ENCODE measurements around the gene INPP5E. TPM values are rescaled to one million over a fixed set of nuclear protein-coding genes. Genes with fewer than 3 reads are reported as not detected.

INPP5E gene
- total RNA-seq, 2 experiments from 2014 or later: 17.2 to 19.4 TPM

DNA sequence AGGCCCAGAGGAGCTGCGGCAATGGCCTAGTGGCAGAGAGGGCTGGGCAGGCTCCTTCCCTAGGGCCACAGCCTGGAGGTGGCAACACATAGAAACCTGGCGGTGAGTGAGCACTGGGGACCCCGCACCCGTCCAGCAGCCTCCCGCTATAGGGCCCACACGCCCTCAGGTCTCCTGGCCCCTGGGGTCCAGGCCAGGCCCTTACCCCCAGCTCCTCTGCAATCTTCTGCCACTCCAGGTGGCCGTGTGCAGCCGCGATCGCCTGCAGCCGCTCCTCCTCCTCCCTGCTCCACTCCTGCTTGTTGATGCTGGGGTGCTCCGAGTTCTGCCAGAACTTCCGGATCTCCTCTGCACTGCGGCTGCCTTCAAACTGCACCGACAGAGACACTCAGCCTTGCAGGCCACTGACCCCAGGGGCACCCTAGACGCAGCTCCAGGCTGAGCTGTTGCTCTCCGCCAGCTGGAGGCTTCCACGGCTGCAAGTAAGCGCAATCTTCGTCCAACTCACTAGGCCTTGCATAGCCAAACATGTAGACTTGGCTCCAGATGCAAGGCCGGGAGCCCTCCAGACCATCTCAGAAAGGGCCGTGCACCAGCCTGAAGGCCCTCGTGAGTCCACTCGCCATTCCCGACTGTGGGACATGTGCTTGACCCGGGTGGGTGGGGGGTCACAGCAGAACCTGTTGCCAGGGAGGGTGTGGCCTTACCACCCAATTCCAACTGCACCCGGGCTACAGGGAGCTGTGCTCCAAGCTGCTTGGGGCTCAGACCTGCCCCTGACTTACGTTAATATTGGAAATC, 47.7 kb downstream of the INPP5E start:
- CTCF ChIA-PET: no interaction called here
- TF ChIP-seq, protein P1, sequence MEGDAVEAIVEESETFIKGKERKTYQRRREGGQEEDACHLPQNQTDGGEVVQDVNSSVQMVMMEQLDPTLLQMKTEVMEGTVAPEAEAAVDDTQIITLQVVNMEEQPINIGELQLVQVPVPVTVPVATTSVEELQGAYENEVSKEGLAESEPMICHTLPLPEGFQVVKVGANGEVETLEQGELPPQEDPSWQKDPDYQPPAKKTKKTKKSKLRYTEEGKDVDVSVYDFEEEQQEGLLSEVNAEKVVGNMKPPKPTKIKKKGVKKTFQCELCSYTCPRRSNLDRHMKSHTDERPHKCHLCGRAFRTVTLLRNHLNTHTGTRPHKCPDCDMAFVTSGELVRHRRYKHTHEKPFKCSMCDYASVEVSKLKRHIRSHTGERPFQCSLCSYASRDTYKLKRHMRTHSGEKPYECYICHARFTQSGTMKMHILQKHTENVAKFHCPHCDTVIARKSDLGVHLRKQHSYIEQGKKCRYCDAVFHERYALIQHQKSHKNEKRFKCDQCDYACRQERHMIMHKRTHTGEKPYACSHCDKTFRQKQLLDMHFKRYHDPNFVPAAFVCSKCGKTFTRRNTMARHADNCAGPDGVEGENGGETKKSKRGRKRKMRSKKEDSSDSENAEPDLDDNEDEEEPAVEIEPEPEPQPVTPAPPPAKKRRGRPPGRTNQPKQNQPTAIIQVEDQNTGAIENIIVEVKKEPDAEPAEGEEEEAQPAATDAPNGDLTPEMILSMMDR (IDR thresholded peaks at IDR 0.05): no peak
- intact Hi-C loops (cut with DNase I, micrococcal nuclease): no loop called here
- Histone ChIP-seq H3K9me3 (ENCODE audit: control insufficient read depth in 1 of 2, insufficient read depth in 1 of 2, low read length in 2 of 2) (no peaks in the 10 kb centered on the region), H3K27me3 (ENCODE audit: control insufficient read depth in 1 of 2, insufficient read depth in 2 of 2, low read length in 2 of 2) (no peaks in the 10 kb centered on the region), H3K4me3 (ENCODE audit: low read length) (no peak overlapping the region), H3K27ac (ENCODE audit: low read depth in 1 of 2, low read length in 2 of 2) (no peak overlapping the region), H3K4me1 (ENCODE audit: insufficient read depth, low read length) (no peaks in the 10 kb centered on the region), H3K36me3 (ENCODE audit: insufficient read depth, low read length) (peaks cover 86% of the 10 kb centered on the region)
- Mint-ChIP-seq H3K4me3 (peak overlapping the region; percentile 5), H3K27me3 (no peaks in the 10 kb centered on the region), H3K27ac (no peak overlapping the region), H3K9me3 (no peaks in the 10 kb centered on the region), H3K36me3 (ENCODE audit: low read depth) (peaks cover 58% of the 10 kb centered on the region), H3K4me1 (ENCODE audit: low read depth) (no peaks in the 10 kb centered on the region)
- DNase-seq (no peak), ATAC-seq (ENCODE audit: poor library complexity) (no peak)
- POLR2A ChIA-PET: no interaction called here

DNA sequence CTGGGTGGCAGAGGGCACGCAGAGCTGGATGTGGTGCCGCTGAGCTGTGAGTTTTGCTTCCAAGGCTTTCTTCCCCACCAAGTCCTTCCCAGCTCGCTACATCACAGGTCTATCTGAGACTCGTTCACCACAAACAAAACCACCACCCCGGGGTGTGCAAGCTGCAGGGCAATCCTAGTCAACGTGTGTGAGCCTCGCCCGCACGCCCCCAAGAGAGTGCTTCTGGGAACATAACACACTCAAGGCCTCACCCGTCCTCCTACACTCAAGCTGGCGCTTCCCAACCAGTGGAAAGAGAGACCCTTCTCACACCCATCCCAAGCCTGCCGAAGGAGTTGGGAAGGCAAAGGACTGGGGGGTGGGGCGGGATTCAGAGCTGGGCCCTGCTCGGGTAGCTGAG, 50.2 kb downstream of the INPP5E start:
- no peak overlapping the region for H3K4me3 Mint-ChIP-seq
- no peak overlapping the region for H3K4me3 ChIP-seq (ENCODE audit: low read length)
- DNase-seq (no peak), ATAC-seq (ENCODE audit: poor library complexity) (no peak)
- no peak overlapping the region for H3K27ac Mint-ChIP-seq
- no peaks in the 10 kb centered on the region for H3K27me3 Mint-ChIP-seq
- no peaks in the 10 kb centered on the region for H3K9me3 Mint-ChIP-seq
- peaks cover 16% of the 10 kb centered on the region for H3K4me1 ChIP-seq (ENCODE audit: insufficient read depth, low read length)
- TF ChIP-seq, protein P1 (IDR thresholded peaks at IDR 0.05): no peak
- ChIA-PET CTCF (interaction anchor here (0.7 kb wide), 1 partner anchor 11 kb away, joined by 3 read pairs; no protein-coding TSS in a partner anchor), POLR2A (no interaction called here)
- H3K36me3 ChIP-seq (ENCODE audit: insufficient read depth, low read length): peaks cover 63% of the 10 kb centered on the region
- intact Hi-C loops (cut with DNase I, micrococcal nuclease): no loop called here
- no peak overlapping the region for H3K27ac ChIP-seq (ENCODE audit: low read depth in 1 of 2, low read length in 2 of 2)
- H3K36me3 Mint-ChIP-seq (ENCODE audit: low read depth): peaks cover 64% of the 10 kb centered on the region
- no peaks in the 10 kb centered on the region for H3K27me3 ChIP-seq (ENCODE audit: control insufficient read depth in 1 of 2, insufficient read depth in 2 of 2, low read length in 2 of 2)
- no peaks in the 10 kb centered on the region for H3K9me3 ChIP-seq (ENCODE audit: control insufficient read depth in 1 of 2, insufficient read depth in 1 of 2, low read length in 2 of 2)
- peaks cover 18% of the 10 kb centered on the region for H3K4me1 Mint-ChIP-seq (ENCODE audit: low read depth)

DNA sequence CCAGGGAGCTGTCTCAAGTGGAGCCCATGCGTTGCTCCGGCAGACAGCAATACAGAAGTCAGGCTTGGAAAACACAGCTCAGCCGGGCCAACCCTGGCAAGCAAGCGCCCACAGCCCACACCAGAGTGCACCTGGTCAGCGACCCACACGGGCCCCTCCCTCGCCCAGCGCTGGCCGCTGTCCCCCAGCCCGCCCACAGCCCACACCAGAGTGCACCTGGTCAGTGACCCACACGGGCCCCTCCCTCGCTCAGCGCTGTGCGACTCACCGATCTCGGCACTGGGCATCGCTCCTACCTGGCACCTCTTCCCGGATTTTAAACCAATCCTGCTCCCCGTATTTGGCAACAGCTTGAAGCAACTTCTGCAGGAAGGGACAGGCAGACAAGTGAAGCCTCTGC, 52.4 kb downstream of the INPP5E start:
- peaks cover 22% of the 10 kb centered on the region for H3K4me1 ChIP-seq (ENCODE audit: insufficient read depth, low read length)
- TF ChIP-seq, protein P1 (IDR thresholded peaks at IDR 0.05): no peak
- ATAC-seq (ENCODE audit: poor library complexity) (no peak), DNase-seq (no peak)
- H3K27ac Mint-ChIP-seq: no peak overlapping the region
- peaks cover 56% of the 10 kb centered on the region for H3K36me3 ChIP-seq (ENCODE audit: insufficient read depth, low read length)
- POLR2A ChIA-PET: no interaction called here
- H3K4me3 Mint-ChIP-seq: no peak overlapping the region
- H3K4me3 ChIP-seq (ENCODE audit: low read length): no peak overlapping the region
- H3K27ac ChIP-seq (ENCODE audit: low read depth in 1 of 2, low read length in 2 of 2): no peak overlapping the region
- peaks cover 69% of the 10 kb centered on the region for H3K36me3 Mint-ChIP-seq (ENCODE audit: low read depth)
- H3K9me3 Mint-ChIP-seq: no peaks in the 10 kb centered on the region
- H3K27me3 ChIP-seq (ENCODE audit: control insufficient read depth in 1 of 2, insufficient read depth in 2 of 2, low read length in 2 of 2): no peaks in the 10 kb centered on the region
- H3K27me3 Mint-ChIP-seq: no peaks in the 10 kb centered on the region
- H3K4me1 Mint-ChIP-seq (ENCODE audit: low read depth): peaks cover 18% of the 10 kb centered on the region
- intact Hi-C loops (cut with DNase I, micrococcal nuclease): no loop called here
- no peaks in the 10 kb centered on the region for H3K9me3 ChIP-seq (ENCODE audit: control insufficient read depth in 1 of 2, insufficient read depth in 1 of 2, low read length in 2 of 2)
- CTCF ChIA-PET: interaction anchor here (1.4 kb wide), 1 partner anchor 23 kb away, joined by 4 read pairs; the partner anchor contains the start of gene DNLZ
